ENCODE data around the gene STARD7. TPM values are rescaled to one million over a fixed set of nuclear protein-coding genes. Genes with fewer than 3 reads are reported as not detected.

Gene STARD7
- total RNA-seq, 2 experiments from 2014 or later: 241 to 248 TPM

DNA sequence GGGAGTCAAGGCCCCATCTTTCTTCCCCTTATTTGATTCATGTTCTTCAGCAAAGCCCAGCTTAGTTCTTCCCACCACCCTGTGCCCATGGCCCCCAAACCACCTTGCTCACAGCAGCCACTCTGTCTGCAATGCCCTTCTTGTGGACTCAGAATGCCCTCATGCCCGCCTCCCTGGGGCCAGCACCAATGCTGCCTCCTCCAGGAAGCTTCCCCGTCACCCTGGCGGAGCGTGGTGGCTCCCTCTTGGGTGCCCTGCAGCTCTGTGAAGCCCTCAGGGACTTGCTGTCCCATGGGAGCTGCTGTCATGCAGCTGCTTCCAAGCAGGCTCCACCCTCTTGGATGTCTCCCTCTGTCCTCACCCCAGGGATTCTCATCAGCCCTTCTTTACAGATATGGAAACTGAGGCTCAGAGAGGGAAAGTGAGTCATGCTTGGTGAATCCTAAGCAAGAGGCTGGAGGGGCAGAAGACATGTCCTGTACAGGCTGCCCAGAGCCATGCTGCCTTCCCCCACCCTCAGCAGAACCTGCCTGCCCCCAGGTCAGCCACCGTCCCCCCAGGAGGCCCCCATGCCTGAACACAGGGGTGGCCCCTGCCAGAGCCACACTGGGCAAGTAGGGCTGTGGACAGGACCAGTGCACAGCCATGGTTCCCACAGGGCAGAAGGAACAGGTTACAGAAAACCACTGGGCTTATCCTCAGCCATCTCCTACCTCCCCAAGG lies 51.5 kb downstream of the STARD7 start:
- ChIA-PET POLR2A (interaction anchor here (1.5 to 10.7 kb wide), 2 partner anchors 12 to 51 kb away, joined by 6 to 240 read pairs; partner anchors contain the start of genes DUSP2 and STARD7), CTCF (interaction anchor here (2.7 to 9.8 kb wide), 3 partner anchors 10 to 18 kb away, joined by 7 to 141 read pairs (median 12); partner anchors contain the start of gene DUSP2)

DNA sequence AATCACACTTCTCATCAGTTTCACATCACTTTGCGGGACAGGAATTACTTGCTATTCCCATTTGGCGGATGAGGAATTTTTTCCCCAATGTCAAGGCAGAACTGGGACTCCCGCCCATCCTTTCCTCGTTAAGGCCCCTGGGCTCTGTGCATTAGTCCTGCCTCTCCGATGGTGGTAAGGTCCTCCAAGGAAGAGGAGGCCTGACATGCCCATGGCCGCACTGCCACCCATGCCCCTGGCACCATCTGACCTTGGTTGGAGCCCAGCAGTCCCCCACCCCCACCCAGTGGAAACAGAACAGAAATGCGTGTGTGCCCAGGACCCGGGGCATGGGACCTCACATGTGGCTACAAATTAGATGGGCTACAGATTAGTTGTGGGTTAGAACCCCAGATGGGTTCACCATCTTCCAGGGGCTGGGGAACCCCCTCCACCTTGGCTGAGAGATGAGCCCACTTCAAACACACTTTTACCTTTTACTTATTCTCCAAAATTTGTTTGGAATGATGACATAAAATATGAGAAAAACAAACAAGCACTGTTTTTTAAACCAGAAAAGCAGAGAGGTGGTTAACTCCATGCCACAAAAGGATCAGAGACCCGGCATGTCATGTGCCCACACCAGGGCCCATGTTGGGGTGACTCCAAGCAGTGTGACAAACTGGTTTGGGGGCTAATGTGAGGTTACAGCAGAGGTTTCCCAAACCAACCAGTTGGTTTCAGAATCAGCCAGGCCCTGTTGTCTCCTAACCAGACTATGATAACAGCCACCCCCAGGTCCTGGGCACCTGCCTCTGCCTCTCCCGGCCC lies 52.4 kb downstream of the STARD7 start:
- CTCF ChIA-PET: interaction anchor here (2.7 to 9.8 kb wide), 2 partner anchors 10 to 11 kb away, joined by 7 to 141 read pairs; partner anchors contain the start of gene DUSP2
- POLR2A ChIA-PET: interaction anchor here (10.7 kb wide), 1 partner anchor 11 kb away, joined by 240 read pairs; the partner anchor contains the start of gene DUSP2

- CTCF ChIA-PET: interaction anchor here (1.1 kb wide), 1 partner anchor 9 kb away, joined by 3 read pairs; no protein-coding TSS in a partner anchor
- POLR2A ChIA-PET: no interaction called here
These were observed 53.9 kb downstream of the STARD7 start for GRCh38 chr2:96154506-96155380.

DNA sequence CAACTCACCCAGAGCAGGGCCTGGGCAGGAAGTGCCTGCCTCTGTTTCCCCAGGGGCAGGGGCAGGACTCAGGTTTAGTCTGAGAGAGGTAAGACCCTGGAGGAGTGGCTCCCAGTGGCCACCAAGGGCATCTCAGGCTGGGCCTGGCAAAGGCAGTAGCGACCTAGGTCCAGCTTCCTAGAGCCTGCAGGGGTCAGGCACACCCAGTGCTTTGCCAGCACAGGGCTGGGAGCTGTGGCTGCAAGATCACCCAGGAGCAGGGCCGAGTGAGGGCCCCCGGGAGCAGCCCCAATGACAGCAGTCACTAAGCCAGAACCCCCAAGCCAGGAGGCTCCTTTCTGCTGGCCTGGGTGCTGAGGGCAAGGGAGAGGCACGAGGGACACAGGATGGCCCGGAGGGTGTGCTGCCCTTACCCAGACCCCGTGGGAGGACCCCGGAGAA lies 54.6 kb downstream of the STARD7 start:
- ChIA-PET CTCF (interaction anchor here (0.8 to 1.1 kb wide), 2 partner anchors 8 to 11 kb away, joined by 3 read pairs; no protein-coding TSS in a partner anchor), POLR2A (interaction anchor here (1.1 kb wide), 1 partner anchor 11 kb away, joined by 3 read pairs; no protein-coding TSS in a partner anchor)

GRCh38 chr2:96153291-96153713 lies 55.3 kb downstream of the STARD7 start:
- POLR2A ChIA-PET: interaction anchor here (1.1 kb wide), 1 partner anchor 11 kb away, joined by 3 read pairs; no protein-coding TSS in a partner anchor
- CTCF ChIA-PET: interaction anchor here (0.8 to 1.1 kb wide), 2 partner anchors 7 to 10 kb away, joined by 3 read pairs; no protein-coding TSS in a partner anchor

GRCh38 chr2:96152304-96153161 lies 56.1 kb downstream of the STARD7 start:
- POLR2A ChIA-PET: interaction anchor here (0.5 to 1.4 kb wide), 3 partner anchors 10 to 376 kb away, joined by 3 to 4 read pairs (median 3); no protein-coding TSS in a partner anchor
- CTCF ChIA-PET: interaction anchor here (1.3 to 2.7 kb wide), 2 partner anchors 11 to 22 kb away, joined by 5 to 10 read pairs; no protein-coding TSS in a partner anchor

- CTCF ChIA-PET: interaction anchor here (0.9 to 2.7 kb wide), 4 partner anchors 9 to 382 kb away, joined by 3 to 10 read pairs (median 6); no protein-coding TSS in a partner anchor
- POLR2A ChIA-PET: interaction anchor here (1.4 kb wide), 1 partner anchor 12 kb away, joined by 4 read pairs; no protein-coding TSS in a partner anchor
These were observed 56.9 kb downstream of the STARD7 start for GRCh38 chr2:96151595-96152303.

DNA sequence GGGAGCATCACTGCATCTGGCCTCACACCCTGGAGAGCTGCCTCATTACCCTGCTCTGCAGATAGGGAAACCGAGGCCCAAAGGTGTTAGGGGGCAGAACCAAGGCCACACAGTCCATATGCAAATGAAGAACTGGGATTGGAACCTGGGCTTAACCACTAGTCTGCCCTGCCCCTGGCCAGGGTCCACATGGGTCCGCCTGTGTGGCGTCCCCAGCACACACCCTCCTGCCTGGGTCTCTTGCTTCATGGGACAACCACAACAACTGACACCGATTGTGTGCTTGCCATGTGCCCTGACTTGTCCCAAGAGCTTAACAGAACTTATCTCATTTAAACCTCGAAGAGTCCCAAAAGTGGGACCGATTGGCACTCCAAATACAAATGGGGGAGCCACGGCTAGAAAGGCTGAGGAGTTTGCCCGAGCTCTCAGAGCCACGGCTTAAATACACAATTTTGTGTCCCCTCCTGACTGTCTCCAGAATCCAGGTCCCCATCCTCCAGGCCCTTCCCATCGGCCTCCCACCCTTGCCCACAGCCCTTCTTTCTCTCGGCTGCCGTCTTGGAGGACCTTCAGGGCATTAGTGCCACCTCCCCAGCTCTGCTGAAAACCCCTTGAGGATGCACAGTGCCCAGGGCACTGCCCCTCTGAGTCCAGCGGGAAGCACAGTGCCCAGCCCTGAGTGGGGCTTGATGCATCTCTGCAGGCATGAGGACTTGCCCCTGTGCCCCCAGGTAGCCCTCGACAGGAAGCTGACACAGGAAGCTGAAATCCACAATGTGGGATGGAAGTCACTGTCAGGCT lies 57.6 kb downstream of the STARD7 start:
- ChIA-PET POLR2A (interaction anchor here (0.5 to 1.4 kb wide), 2 partner anchors 13 to 104 kb away, joined by 3 to 4 read pairs; no protein-coding TSS in a partner anchor), CTCF (interaction anchor here (0.9 to 9.5 kb wide), 6 partner anchors 9 to 382 kb away, joined by 3 to 141 read pairs (median 6); partner anchors contain the start of gene ASTL)

- CTCF ChIA-PET: interaction anchor here (1.1 to 9.5 kb wide), 4 partner anchors 8 to 24 kb away, joined by 4 to 141 read pairs (median 8); partner anchors contain the start of gene ASTL
- POLR2A ChIA-PET: no interaction called here
These were observed 58.5 kb downstream of the STARD7 start for GRCh38 chr2:96150007-96150640.

DNA sequence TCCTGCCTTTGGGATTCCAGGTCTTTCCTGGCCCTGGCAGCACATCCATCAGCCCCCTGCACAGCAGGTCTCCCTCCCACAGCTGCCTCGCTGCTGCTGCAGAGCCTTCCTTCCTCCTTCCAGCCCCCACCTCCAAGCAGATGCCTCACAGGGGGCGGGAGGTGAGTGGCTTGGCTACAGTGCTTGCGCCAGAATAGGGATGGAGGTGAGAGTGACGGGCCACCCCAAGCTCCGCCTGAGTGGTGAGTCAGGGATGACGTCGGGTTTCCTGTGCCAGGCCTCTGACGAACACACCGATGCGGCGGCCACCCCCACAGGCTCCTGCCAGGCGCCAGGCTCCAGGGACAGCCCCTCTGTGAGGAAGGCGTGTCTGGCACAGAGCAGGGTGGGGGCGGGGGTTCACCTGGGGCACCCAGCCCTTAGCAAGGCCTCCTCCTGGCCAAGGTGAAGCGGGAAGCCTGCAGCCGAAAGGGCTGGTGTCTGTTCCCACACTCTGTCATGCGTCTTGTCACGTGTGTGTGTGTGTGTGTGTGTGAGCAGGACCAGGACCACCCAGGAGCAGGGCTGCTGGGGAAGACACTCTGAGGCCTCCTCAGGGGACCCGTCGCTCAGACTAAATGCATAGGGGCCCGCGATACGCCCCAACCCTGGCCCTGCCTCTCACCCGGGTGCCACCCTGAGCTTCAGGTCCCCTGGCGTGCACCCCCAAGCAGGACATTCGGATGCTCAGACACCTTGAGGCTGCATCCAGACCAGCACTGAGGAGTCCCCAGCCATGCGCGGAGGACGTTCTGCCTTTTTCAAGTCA lies 60.0 kb downstream of the STARD7 start:
- POLR2A ChIA-PET: interaction anchor here (1.3 to 8.1 kb wide), 3 partner anchors 12 to 172 kb away, joined by 4 to 240 read pairs (median 5); partner anchors contain the start of gene STARD7

GRCh38 chr2:96147593-96148201 lies 60.9 kb downstream of the STARD7 start:
- CTCF ChIA-PET: interaction anchor here (0.9 to 9.5 kb wide), 6 partner anchors 9 to 60 kb away, joined by 3 to 141 read pairs (median 4); no protein-coding TSS in a partner anchor

More for the DNA sequence above, 60.0 kb downstream of the STARD7 start:
- CTCF ChIA-PET: interaction anchor here (1.0 to 9.5 kb wide), 4 partner anchors 10 to 59 kb away, joined by 3 to 141 read pairs (median 3); no protein-coding TSS in a partner anchor

GRCh38 chr2:96146881-96147592 lies 61.6 kb downstream of the STARD7 start:
- ChIA-PET POLR2A (interaction anchor here (0.5 to 8.1 kb wide), 8 partner anchors 14 to 175 kb away, joined by 3 to 240 read pairs (median 4); partner anchors contain the start of gene STARD7), CTCF (interaction anchor here (0.9 to 9.5 kb wide), 4 partner anchors 14 to 61 kb away, joined by 3 to 141 read pairs (median 4); no protein-coding TSS in a partner anchor)

More at GRCh38 chr2:96147593-96148201, 60.9 kb downstream of the STARD7 start:
- POLR2A ChIA-PET: interaction anchor here (1.3 to 8.1 kb wide), 4 partner anchors 13 to 173 kb away, joined by 4 to 240 read pairs (median 7); partner anchors contain the start of gene STARD7
